Neural cell (in vitro differentiated cells): ENCODE results near the gene SHB. TPM values are rescaled to one million over a fixed set of nuclear protein-coding genes. Genes with fewer than 3 reads are reported as not detected.

Source experiments
- H2AFZ ChIP-seq: fragments of 200-600, 300-800 bp; sonication (generic), shearing (Covaris generic); 2 replicates; pipeline ENCODE4 v1.6.0; 2014; ENCODE audit warnings: low read depth, mild to moderate bottlenecking, antibody characterized with exemption, low read length, moderate library complexity
- H3F3A ChIP-seq: fragments of 200-600 bp; shearing (Covaris generic); 2 replicates; pipeline ENCODE4 v1.6.1; 2016; ENCODE audit warnings: mild to moderate bottlenecking, moderate library complexity, mixed read lengths, antibody characterized with exemption, low read length; ENCODE audit not compliant: insufficient read depth, poor library complexity, severe bottlenecking
- H3K27ac ChIP-seq: fragments of 200-600, 300-800 bp; sonication (generic), shearing (Covaris generic); 2 replicates; pipeline ENCODE4 v1.5.1; 2014; ENCODE audit warnings: mild to moderate bottlenecking, low read length, moderate library complexity
- H3K27me3 ChIP-seq: fragments of 300-800, 200-600 bp; sonication (generic), shearing (Covaris generic); 2 replicates; pipeline ENCODE4 v1.6.0; 2014; ENCODE audit warnings: mild to moderate bottlenecking, low read depth, low read length, moderate library complexity; ENCODE audit not compliant: insufficient read depth
- H3K36me3 ChIP-seq: fragments of 300-800, 200-600 bp; sonication (generic), shearing (Covaris generic); 2 replicates; pipeline ENCODE4 v1.5.1; 2014; ENCODE audit warnings: mild to moderate bottlenecking, antibody characterized with exemption, low read length, moderate library complexity; ENCODE audit not compliant: insufficient read depth
- H3K4me2 ChIP-seq: fragments of 300-800, 200-600 bp; sonication (generic), shearing (Covaris generic); 2 replicates; pipeline ENCODE4 v1.6.0; 2014; ENCODE audit warnings: mild to moderate bottlenecking, low read length
- H3K4me3 ChIP-seq: fragments of 300-800, 200-600 bp; sonication (generic), shearing (Covaris generic); 2 replicates; pipeline ENCODE4 v1.5.1; 2014; ENCODE audit warnings: mild to moderate bottlenecking, low read length, moderate library complexity
- H3K79me2 ChIP-seq: fragments of 200-600 bp; shearing (Covaris generic); replicated peaks from 2 replicates; pipeline ENCODE4 v1.6.0; 2014; ENCODE audit warnings: mild to moderate bottlenecking, low read length, moderate library complexity; ENCODE audit not compliant: insufficient read depth
- H3K9ac ChIP-seq: fragments of 300-800, 200-600 bp; sonication (generic), shearing (Covaris generic); 2 replicates; pipeline ENCODE4 v1.6.1; 2016; ENCODE audit warnings: mild to moderate bottlenecking, low read length, mixed read lengths
- H3K9me2 ChIP-seq: fragments of 200-600 bp; shearing (Covaris generic); 2 replicates; pipeline ENCODE4 v1.6.1; 2016; ENCODE audit warnings: mild to moderate bottlenecking, low read length, mixed read lengths; ENCODE audit not compliant: insufficient read depth
- H3K9me3 ChIP-seq: fragments of 200-600, 300-800 bp; sonication (generic), shearing (Covaris generic); 2 replicates; pipeline ENCODE4 v1.6.1; 2016; ENCODE audit warnings: mild to moderate bottlenecking, mixed run types, low read length, moderate library complexity, mixed read lengths
- H4K20me1 ChIP-seq: fragments of 200-600 bp; shearing (Covaris generic); 2 replicates; pipeline ENCODE4 v1.6.1; 2016; ENCODE audit warnings: mild to moderate bottlenecking, mixed run types; ENCODE audit not compliant: insufficient read depth
- CTCF ChIP-seq: fragments of 450-650 bp; IDR thresholded peaks from 2 replicates; pipeline ENCODE4 v1.5.1; 2014; ENCODE audit warnings: antibody characterized with exemption, mild to moderate bottlenecking, moderate library complexity; ENCODE audit not compliant: poor library complexity, severe bottlenecking
- EP300 ChIP-seq: fragments of 450-650 bp; conservative IDR thresholded peaks from 2 replicates; pipeline ENCODE4 v1.6.1; 2014; ENCODE audit warnings: antibody characterized with exemption, mild to moderate bottlenecking, moderate library complexity; ENCODE audit not compliant: poor library complexity, severe bottlenecking
- EZH2 ChIP-seq: fragments of 200-600, 300-800 bp; shearing (Covaris generic), sonication (generic); IDR thresholded peaks from 2 replicates; pipeline ENCODE4 v1.6.1; 2014; ENCODE audit warnings: antibody characterized with exemption, low read length, borderline replicate concordance, mild to moderate bottlenecking; ENCODE audit not compliant: insufficient read depth, poor library complexity, severe bottlenecking
- MXI1 ChIP-seq: fragments of 450-650 bp; conservative IDR thresholded peaks from 2 replicates; pipeline ENCODE4 v1.6.1; 2014; ENCODE audit warnings: antibody characterized with exemption, mild to moderate bottlenecking; ENCODE audit not compliant: poor library complexity, severe bottlenecking
- POLR2AphosphoS5 ChIP-seq: IDR thresholded peaks from 2 replicates; pipeline ENCODE4 v1.6.1; 2012
- RAD21 ChIP-seq: fragments of 450-650 bp; conservative IDR thresholded peaks from 2 replicates; pipeline ENCODE4 v1.6.1; 2014; ENCODE audit warnings: antibody characterized with exemption, mild to moderate bottlenecking, moderate library complexity
- SMC3 ChIP-seq: fragments of 450-650 bp; conservative IDR thresholded peaks from 2 replicates; pipeline ENCODE4 v1.6.1; 2014; ENCODE audit warnings: antibody characterized with exemption, mild to moderate bottlenecking, moderate library complexity; ENCODE audit not compliant: poor library complexity
- TAF1 ChIP-seq: IDR thresholded peaks from 2 replicates; pipeline ENCODE4 v1.6.1; 2012; ENCODE audit warnings: low read depth
- polyA plus RNA-seq: library from polyadenylated mRNA; depleted of rRNA; stranded (reverse); fragments of >200 nt; gene quantifications from 2 replicates; pipeline ENCODE4 v1.2.3, GENCODE V29; 2014
- TF ChIP-seq, protein P1 (sequence below): IDR thresholded peaks from 2 replicates; pipeline ENCODE4 v1.6.1; 2012; ENCODE audit warnings: borderline replicate concordance

The SHB gene
- polyA plus RNA-seq, 1 donor from 2014 or later, result 17.5 TPM

- Histone ChIP-seq H2AFZ (no peak overlapping the region), H3K9me2 (no peaks in the 10 kb centered on the region), H3K4me3 (no peak overlapping the region), H3K9me3 (no peaks in the 10 kb centered on the region), H3K79me2 (no peaks in the 10 kb centered on the region), H3K9ac (no peak overlapping the region), H4K20me1 (no peaks in the 10 kb centered on the region), H3F3A (no peaks in the 10 kb centered on the region), H3K4me2 (no peak overlapping the region), H3K36me3 (no peaks in the 10 kb centered on the region), H3K27ac (no peak overlapping the region), H3K27me3 (no peaks in the 10 kb centered on the region)
- TF ChIP-seq SMC3 (no peak), MXI1 (no peak), TAF1 (no peak), CTCF (no peak), EZH2 (no peak), POLR2AphosphoS5 (no peak), EP300 (no peak), RAD21 (no peak)
- TF ChIP-seq, protein P1, sequence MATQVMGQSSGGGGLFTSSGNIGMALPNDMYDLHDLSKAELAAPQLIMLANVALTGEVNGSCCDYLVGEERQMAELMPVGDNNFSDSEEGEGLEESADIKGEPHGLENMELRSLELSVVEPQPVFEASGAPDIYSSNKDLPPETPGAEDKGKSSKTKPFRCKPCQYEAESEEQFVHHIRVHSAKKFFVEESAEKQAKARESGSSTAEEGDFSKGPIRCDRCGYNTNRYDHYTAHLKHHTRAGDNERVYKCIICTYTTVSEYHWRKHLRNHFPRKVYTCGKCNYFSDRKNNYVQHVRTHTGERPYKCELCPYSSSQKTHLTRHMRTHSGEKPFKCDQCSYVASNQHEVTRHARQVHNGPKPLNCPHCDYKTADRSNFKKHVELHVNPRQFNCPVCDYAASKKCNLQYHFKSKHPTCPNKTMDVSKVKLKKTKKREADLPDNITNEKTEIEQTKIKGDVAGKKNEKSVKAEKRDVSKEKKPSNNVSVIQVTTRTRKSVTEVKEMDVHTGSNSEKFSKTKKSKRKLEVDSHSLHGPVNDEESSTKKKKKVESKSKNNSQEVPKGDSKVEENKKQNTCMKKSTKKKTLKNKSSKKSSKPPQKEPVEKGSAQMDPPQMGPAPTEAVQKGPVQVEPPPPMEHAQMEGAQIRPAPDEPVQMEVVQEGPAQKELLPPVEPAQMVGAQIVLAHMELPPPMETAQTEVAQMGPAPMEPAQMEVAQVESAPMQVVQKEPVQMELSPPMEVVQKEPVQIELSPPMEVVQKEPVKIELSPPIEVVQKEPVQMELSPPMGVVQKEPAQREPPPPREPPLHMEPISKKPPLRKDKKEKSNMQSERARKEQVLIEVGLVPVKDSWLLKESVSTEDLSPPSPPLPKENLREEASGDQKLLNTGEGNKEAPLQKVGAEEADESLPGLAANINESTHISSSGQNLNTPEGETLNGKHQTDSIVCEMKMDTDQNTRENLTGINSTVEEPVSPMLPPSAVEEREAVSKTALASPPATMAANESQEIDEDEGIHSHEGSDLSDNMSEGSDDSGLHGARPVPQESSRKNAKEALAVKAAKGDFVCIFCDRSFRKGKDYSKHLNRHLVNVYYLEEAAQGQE, result no peak
Measured at GRCh38 chr9:37946041-37946440, 123.0 kb downstream of the SHB start.

DNA sequence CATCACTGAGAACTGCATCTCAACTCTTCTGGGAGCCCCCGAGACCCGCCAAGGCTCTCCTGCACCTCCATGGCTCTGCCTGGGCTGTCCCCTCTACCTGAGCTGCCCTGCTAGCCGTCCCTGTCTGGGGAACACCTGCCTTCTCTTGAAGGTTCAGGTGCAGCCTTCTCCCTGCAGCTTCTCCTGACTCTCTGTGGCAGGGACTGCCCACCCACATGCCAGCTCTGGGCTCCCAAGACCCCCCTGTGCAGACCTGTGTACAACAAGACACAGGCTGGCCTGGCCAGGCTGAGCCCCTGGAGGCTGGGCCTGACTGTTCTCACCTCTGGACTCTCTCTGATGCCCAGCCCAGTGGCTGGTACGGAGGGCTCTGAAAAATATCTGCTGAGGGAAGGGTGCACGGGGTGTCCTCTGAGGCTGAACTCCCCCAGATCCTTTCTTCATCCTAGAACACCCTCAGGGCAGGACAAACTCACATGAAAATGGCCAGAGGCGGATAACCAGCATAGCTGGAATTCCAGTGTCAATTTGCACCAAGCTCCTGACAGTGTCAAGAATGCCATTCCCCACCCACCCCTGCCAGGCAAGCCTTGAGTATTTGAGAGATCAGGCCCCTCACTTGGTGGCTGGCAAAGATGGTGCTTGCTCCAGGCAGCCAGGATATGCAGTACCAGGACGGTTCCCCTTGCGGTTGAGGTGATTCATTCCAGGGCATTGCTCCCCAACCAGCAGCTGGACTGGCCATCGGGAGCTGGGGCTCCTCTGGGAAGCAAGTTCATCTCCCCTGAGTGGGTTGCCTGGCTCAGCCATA, 124.2 kb downstream of the SHB start:
- Histone ChIP-seq H3F3A (no peaks in the 10 kb centered on the region), H3K27me3 (no peaks in the 10 kb centered on the region), H3K27ac (no peak overlapping the region), H2AFZ (no peak overlapping the region), H4K20me1 (no peaks in the 10 kb centered on the region), H3K36me3 (no peaks in the 10 kb centered on the region), H3K4me2 (no peak overlapping the region), H3K9me3 (no peaks in the 10 kb centered on the region), H3K4me3 (no peak overlapping the region), H3K9ac (no peak overlapping the region), H3K9me2 (no peaks in the 10 kb centered on the region), H3K79me2 (no peaks in the 10 kb centered on the region)
- TF ChIP-seq RAD21 (no peak), CTCF (no peak), TAF1 (no peak), SMC3 (no peak), EZH2 (no peak), EP300 (no peak), MXI1 (no peak), POLR2AphosphoS5 (no peak)
- TF ChIP-seq, protein P1, result no peak
